ENCODE measurements around the gene CTSO.
A peak's percentile ranks its signal among the peaks of the same experiment; 100 is the strongest.
"Not testable (repeated sequence)": the region's sequence is repeated elsewhere in the genome, so short reads cannot be mapped to it uniquely, and the experiment has no call there.

The CTSO gene

GRCh38 chr4:155954118-155954685 lies 536 bp upstream of the CTSO start:
- DNase-seq = no peak

DNA sequence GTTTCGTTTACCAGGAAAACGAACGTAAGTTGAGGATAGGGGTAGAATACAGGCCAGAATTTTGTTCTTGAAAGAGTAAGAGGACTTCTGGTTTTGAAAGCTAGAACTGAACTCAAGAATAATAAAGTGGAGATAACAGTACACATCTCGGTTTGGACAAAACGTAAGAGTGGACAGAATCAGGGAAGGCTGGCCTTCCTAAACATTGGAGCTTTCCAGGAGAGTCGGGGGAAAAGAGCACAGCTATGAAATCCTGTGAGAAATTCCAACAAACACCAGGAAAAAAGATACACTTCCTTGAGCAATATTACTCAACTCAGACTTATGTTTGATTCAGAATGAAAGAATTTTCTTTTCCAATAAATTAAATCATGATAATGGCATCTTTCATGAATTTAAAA lies 1.2 kb downstream of the CTSO start:
- peak; percentile 62 for DNase-seq

GRCh38 chr4:155950461-155950860 lies 3.2 kb downstream of the CTSO start:
- no peak for DNase-seq

GRCh38 chr4:155948541-155948940 lies 5.1 kb downstream of the CTSO start:
- DNase-seq = no peak

DNA sequence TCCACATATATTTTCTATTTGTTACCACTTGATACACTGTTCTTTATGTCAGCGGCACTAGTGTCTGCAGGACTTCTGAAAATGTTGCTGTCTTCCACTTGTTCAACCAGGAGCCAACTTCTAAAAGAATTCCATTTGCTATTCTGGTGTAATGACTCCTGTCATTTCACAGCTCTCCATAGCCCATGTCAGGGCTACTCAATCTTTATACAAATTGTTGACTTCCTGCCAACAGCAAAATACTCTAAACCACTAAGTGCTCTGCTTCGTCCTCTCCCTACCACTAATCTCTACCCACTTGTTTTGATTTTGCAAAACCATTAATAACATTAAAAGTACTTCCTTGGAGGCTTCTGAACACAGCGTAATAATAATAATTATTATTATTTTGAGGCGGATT lies 7.2 kb downstream of the CTSO start:
- peak; percentile 31 for DNase-seq

- DNase-seq = peak; percentile 41
These were observed 9.2 kb downstream of the CTSO start for GRCh38 chr4:155944516-155944915.

DNA sequence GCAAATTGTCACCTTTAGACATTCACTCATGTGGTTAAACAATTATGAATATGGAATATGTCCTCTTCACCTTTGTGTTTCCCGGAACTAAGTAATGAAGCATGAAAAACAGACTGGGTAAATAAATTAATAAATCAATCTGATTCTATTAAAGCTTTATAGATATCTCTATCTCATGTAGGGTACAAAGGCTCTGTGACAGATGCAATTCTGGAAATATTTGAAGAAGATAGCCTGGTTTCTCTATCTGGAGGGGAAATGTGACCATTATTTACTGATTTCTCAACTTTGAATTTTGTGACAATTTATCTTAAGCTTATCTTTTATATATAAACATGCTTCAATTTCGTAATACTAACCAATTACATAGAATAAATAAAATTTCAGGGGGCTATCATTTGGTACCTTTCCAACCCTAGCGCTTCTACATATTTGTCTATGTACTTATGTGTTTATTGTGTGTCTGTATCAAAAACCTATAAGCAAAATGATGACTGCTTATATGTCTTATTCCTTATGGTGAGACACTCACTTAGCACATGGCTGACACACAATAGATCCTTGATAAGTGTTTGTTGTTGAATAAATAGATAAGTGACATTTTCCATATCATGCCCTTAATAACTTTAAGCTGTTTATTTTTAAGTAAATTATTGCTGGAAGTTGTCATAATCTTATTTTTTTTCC lies 9.9 kb downstream of the CTSO start:
- no peak for DNase-seq

GRCh38 chr4:155941820-155942219 lies 11.8 kb downstream of the CTSO start:
- no peak for DNase-seq

GRCh38 chr4:155941085-155941790 lies 12.4 kb downstream of the CTSO start:
- DNase-seq = no peak

DNA sequence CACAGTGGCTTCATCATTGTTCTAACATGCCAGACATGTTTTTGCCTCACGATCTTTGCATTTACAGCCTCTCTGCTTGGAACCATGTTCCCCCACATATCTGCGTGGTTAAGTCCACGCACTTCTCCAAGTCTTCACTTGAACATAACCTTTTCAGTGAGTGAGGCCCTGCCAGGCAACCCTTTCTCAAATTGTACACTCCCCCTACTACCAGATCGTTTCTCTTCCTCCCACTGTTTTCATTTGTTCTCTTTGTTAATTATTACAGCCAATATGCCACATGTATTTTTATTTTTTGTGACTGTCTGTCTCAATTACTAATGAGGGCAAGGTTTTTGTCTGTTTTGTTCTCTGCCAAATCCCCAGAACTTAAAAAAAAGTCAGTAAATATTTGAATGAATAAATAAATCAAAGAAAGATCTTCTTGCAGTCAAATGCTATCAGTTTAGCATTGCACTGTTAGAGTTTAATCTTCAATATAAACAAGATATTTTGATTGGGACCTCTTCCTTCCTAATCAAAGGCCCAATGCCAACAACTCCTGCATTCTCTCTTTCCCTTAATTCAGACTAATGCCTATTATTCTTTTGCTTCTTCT lies 18.2 kb downstream of the CTSO start:
- no peak for DNase-seq

DNA sequence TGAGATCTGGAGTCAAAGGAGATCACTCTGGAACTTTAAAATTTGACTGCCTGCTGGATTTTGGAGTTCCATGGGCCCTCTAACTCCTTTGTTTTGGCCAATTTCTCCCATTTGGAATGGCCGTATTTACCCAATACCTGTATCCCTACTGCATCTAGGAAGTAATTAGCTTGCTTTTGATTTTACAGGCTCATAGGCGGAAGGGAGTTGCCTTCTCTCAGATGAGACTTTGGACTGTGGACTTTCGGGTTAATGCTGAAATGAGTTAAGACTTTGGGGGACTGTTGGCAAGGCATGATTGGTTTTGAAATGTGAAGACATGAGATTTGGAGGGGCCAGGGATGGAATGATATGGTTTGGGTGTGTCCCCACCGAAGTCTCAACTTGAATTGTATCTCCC lies 19.0 kb downstream of the CTSO start:
- DNase-seq = not testable (repeated sequence)

GRCh38 chr4:155931634-155932033 lies 22.0 kb downstream of the CTSO start:
- no peak for DNase-seq

DNA sequence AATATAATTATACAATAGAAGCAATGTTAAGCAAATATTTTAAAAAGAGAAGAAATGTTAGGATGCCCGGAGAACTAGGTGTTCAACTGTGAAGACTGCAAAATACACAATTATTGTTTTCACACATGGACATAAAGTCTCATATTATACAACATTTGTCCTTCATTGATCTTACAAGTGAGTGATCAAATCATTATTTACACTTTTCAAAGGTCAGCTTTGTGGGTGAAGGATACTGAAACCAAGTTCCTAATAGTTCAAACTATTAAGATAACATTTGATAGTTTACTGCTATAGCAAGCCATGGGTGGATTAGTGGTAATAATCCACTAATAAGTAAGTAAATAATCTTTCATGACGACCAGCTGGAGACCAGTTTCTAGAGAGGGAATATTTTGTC lies 23.3 kb downstream of the CTSO start:
- DNase-seq = no peak

GRCh38 chr4:155929833-155930232 lies 23.8 kb downstream of the CTSO start:
- no peak for DNase-seq

GRCh38 chr4:155924637-155925036 lies 29.0 kb downstream of the CTSO start:
- DNase-seq = no peak

DNA sequence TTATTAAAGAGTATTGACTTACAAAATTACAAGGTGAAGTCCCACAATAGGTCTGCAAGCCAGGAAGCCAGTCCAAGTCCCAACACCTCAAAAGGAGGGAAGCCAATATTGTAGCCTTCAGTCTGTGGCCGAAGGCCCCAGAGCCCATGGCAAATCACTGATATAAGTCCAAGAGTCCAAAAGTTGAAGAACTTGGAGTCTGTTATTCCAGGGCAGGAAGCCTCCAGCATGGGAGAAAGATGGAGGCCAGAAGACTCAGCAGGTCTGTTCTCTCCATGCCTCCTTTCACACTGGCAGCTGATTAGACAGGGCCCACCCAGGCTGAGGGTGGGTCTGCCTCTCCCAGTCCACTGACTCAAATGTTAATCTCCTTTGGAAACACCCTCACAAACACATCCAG lies 32.1 kb downstream of the CTSO start:
- no peak for DNase-seq

DNA sequence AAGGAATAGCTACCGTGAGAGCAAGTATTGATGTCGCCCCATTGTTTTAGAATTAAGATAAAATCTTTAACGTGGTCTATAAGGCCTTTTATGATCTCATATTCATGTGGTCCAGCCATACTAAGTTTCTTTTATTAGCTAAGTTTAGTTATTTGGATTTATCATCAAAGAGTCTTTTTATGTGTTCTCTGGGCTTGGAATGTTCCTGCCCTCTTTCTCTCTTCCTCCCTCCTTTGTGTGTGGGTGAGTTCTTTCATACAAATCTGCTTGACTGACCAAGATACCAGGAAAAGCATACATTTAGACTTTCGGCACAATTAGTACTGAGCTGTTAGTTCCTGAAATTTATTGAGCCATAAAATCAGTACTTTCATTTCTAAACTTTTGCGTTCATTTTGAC lies 38.9 kb downstream of the CTSO start:
- DNase-seq = no peak

DNA sequence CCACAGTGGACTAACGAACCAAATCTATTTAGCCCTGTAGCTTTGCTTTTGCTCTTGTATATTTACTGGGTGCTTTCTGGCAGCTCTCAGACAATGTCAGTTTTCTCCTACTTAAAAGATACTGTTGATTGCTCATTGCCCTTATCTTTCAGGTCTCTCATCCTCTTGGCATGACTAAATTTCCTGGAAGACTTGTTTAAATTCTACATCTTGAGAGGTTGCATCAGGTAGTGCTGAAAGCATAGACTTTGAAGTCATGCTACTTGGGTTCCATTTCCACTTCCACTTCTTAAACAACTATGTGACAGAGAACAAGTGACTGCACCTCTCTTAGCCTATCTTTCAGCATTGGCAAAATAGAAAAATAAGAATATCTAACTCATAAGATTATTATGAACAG lies 41.8 kb downstream of the CTSO start:
- no peak for DNase-seq

- no peak for DNase-seq
These were observed 43.9 kb downstream of the CTSO start for GRCh38 chr4:155909615-155910226.

- DNase-seq = no peak
These were observed 45.2 kb downstream of the CTSO start for GRCh38 chr4:155908187-155909139.

DNA sequence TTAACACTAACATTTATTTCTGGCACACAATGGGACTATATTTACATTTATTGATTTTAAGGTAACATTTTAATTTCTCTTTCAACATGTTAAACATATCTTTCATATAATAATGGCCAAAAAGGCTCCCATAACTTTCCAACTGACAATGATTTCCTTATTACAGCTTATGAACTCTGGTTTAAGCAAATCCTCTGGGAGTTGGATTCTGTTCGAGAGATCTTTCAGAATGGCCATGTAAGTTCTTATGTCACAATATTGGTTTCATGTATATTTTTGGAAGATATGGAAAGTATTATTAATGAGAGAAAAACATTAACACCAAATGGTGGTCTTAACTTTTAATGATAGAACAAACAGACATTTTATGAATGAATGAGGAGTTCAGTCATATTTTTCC lies 46.1 kb downstream of the CTSO start:
- no peak for DNase-seq

Data from fibroblast of skin of back (primary cell).